Measurements from ENCODE around the gene SART3. TPM values are rescaled to one million over a fixed set of nuclear protein-coding genes. Genes with fewer than 3 reads are reported as not detected.

Gene SART3
- total RNA-seq, 1 donor from 2014 or later, result 72.6 TPM

DNA sequence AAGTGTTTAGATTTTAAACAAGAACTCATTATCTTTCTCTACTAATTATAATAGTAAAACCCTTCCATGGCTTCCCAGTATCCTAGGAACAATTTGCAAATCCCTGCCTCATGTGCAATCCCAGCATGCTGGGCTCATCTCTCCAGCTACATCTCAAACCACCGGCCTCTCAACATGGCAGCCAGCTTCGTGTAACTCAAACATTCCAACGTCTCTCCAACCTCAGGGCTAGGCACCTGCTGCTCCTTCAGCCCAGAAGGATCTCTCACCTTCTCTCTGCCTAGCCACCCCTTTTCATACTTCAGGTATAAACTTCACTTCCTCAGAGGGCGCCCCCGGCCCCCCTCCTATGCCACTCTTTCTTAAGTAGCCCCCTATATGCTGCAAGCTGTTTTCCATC is 7.2 kb downstream of the SART3 start:
- Mint-ChIP-seq H3K27me3 (ENCODE audit: unreplicated experiment) (no peaks in the 10 kb centered on the region), H3K4me3 (ENCODE audit: unreplicated experiment) (no peak overlapping the region), H3K36me3 (ENCODE audit: unreplicated experiment) (no peaks in the 10 kb centered on the region), H3K4me1 (ENCODE audit: low read depth, unreplicated experiment) (peaks cover 3% of the 10 kb centered on the region), H3K27ac (ENCODE audit: unreplicated experiment) (no peak overlapping the region), H3K9me3 (ENCODE audit: unreplicated experiment) (no peaks in the 10 kb centered on the region)
- no peak for DNase-seq
- TF ChIP-seq, protein P1, sequence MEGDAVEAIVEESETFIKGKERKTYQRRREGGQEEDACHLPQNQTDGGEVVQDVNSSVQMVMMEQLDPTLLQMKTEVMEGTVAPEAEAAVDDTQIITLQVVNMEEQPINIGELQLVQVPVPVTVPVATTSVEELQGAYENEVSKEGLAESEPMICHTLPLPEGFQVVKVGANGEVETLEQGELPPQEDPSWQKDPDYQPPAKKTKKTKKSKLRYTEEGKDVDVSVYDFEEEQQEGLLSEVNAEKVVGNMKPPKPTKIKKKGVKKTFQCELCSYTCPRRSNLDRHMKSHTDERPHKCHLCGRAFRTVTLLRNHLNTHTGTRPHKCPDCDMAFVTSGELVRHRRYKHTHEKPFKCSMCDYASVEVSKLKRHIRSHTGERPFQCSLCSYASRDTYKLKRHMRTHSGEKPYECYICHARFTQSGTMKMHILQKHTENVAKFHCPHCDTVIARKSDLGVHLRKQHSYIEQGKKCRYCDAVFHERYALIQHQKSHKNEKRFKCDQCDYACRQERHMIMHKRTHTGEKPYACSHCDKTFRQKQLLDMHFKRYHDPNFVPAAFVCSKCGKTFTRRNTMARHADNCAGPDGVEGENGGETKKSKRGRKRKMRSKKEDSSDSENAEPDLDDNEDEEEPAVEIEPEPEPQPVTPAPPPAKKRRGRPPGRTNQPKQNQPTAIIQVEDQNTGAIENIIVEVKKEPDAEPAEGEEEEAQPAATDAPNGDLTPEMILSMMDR (IDR thresholded peaks at IDR 0.05; ENCODE audit: partially characterized antibody, unreplicated experiment), result no peak

DNA sequence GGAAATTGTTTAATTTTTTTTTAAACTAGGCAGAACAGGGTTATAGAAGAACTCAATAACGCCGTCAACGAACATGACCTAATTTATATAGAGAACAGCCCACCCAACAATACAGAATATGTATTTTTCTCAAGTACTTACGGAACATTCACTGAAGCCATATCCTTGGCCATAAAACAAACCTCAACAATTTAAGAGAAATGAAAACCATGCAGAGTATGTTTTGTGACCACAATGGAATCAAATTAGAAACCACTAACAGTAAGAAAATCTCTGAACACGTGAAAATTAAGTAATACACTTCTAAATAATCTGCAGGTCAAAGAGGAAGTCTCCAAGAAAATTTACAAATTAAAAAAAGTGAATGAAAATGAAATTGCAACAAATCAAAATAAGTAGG is 9.4 kb downstream of the SART3 start:
- Mint-ChIP-seq H3K4me3 (ENCODE audit: unreplicated experiment) (no peak overlapping the region), H3K36me3 (ENCODE audit: unreplicated experiment) (no peaks in the 10 kb centered on the region), H3K27me3 (ENCODE audit: unreplicated experiment) (no peaks in the 10 kb centered on the region), H3K27ac (ENCODE audit: unreplicated experiment) (no peak overlapping the region), H3K9me3 (ENCODE audit: unreplicated experiment) (no peaks in the 10 kb centered on the region), H3K4me1 (ENCODE audit: low read depth, unreplicated experiment) (peaks cover 3% of the 10 kb centered on the region)
- DNase-seq, result no peak
- TF ChIP-seq, protein P1 (IDR thresholded peaks at IDR 0.05; ENCODE audit: partially characterized antibody, unreplicated experiment), result no peak

DNA sequence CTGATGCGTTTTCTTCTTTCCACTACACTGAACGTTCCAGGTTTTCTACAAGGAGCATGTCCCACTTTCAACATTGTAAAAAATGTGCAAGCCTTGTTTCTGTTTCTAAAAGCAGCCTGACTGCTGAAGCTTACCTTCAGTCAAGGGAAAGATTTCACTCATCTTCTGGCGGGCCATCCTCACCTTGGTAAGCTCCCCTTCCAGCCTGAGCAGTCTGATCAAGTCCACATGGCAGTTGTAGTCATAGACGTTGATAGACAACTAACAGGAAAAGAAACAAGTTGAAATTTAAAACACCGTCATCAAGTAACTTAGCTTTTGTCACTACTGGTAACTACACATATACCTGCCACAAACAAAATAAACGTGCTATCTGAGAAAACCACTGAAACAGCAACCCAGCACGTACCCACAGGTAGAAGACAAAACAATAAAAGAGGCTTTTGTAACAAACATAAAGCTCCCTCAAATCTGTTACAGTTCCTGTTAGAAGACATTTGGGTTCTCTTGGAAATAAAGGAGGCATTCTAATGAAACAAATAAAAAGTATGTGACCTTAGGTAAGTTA is 11.9 kb downstream of the SART3 start:
- Mint-ChIP-seq H3K4me3 (ENCODE audit: unreplicated experiment) (no peak overlapping the region), H3K27ac (ENCODE audit: unreplicated experiment) (no peak overlapping the region), H3K4me1 (ENCODE audit: low read depth, unreplicated experiment) (peaks cover 3% of the 10 kb centered on the region), H3K36me3 (ENCODE audit: unreplicated experiment) (no peaks in the 10 kb centered on the region), H3K9me3 (ENCODE audit: unreplicated experiment) (no peaks in the 10 kb centered on the region), H3K27me3 (ENCODE audit: unreplicated experiment) (no peaks in the 10 kb centered on the region)
- TF ChIP-seq, protein P1 (IDR thresholded peaks at IDR 0.05; ENCODE audit: partially characterized antibody, unreplicated experiment), result no peak
- no peak for DNase-seq

DNA sequence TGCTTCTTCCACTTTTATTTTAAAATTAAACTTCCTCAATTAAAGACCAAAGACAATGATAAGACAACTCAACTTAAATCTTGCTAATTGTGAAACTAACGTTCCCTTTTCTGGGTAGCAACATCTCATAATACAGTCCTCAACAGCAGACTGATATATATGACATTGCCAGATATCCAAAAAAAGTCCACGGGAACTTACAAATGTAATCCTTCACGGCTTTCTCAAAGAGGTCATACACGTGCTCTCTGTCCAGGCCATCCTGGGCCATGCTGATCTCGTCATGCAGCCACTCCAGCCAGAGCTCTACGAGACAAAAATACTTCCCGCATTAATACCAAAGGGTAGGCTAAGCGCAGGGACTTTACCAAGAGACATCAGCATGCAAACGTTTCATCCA is 13.3 kb downstream of the SART3 start:
- Mint-ChIP-seq H3K9me3 (ENCODE audit: unreplicated experiment) (no peaks in the 10 kb centered on the region), H3K27me3 (ENCODE audit: unreplicated experiment) (no peaks in the 10 kb centered on the region), H3K4me1 (ENCODE audit: low read depth, unreplicated experiment) (no peaks in the 10 kb centered on the region), H3K4me3 (ENCODE audit: unreplicated experiment) (no peak overlapping the region), H3K36me3 (ENCODE audit: unreplicated experiment) (no peaks in the 10 kb centered on the region), H3K27ac (ENCODE audit: unreplicated experiment) (no peak overlapping the region)
- no peak for DNase-seq
- TF ChIP-seq, protein P1 (IDR thresholded peaks at IDR 0.05; ENCODE audit: partially characterized antibody, unreplicated experiment), result no peak

DNA sequence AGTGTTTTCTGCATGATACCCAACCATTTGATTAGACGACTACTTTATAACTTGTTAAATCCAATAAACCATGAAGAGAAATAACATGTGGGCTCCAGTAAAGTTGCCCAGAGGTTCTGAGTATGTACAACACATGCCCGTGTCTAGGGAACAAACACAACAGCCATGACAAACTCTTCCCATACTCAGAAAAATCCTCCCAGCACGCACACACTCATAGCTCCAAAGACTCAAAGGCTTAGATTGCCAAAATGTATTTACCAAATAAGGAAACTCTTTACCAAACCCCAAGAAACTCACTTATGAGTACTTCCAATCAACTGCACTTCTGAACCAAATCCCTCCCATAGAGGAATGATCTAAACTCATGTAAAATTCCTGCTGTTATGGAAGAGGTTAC is 17.3 kb downstream of the SART3 start:
- Mint-ChIP-seq H3K27me3 (ENCODE audit: unreplicated experiment) (no peaks in the 10 kb centered on the region), H3K36me3 (ENCODE audit: unreplicated experiment) (no peaks in the 10 kb centered on the region), H3K27ac (ENCODE audit: unreplicated experiment) (no peak overlapping the region), H3K9me3 (ENCODE audit: unreplicated experiment) (no peaks in the 10 kb centered on the region), H3K4me1 (ENCODE audit: low read depth, unreplicated experiment) (no peaks in the 10 kb centered on the region), H3K4me3 (ENCODE audit: unreplicated experiment) (no peak overlapping the region)
- no peak for DNase-seq
- TF ChIP-seq, protein P1 (IDR thresholded peaks at IDR 0.05; ENCODE audit: partially characterized antibody, unreplicated experiment), result no peak

Measured in glutamatergic neuron (in vitro differentiated cells).